Inferior parietal cortex (tissue), 1 donor: ENCODE measurements around the gene RPGRIP1L.
A peak's percentile ranks its signal among the peaks of the same experiment; 100 is the strongest.

ENCODE experiments used
- DNase-seq: peaks from one replicate; pipeline ENCODE4 v3.0.0-alpha.2; 2016; ENCODE audit errors: extremely low spot score

Gene RPGRIP1L

DNA sequence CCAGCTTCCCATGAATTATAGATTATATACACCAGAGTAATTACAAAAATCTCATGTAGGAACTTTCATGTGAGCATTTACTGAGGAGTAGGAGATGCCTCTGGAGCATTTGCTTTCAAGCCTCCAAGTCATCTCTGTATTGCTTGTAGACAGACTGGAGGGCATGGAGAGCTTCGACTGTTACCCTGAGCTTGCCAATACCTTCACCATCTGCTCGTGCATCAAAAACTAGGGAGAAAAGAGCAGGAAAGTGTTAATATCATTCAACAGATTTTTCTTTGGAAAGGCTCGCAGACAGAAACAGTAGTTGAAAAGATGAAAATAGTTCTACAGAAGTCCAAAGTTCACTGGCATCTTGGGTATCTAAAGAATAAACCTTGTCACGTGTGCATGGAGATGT, 101.7 kb downstream of the RPGRIP1L start:
- DNase-seq: no peak

DNA sequence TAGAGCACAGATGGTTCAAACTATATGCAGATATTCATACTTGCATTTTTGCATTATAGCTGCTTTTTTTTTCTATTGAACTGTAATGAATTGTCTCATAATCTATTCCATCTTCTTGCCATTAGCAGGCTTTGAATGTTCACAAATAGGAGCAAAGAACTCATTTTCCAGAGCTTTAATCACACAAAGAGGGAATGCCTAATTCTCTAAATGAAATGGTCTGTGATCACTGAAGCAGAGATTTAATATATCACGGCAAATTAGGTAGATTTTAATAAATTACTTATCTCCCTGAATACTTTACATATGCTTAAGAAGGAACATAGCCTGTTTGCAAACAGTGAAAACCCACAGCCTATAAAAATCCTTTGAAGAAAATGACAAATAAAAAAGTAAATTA, 103.0 kb downstream of the RPGRIP1L start:
- DNase-seq: no peak

DNA sequence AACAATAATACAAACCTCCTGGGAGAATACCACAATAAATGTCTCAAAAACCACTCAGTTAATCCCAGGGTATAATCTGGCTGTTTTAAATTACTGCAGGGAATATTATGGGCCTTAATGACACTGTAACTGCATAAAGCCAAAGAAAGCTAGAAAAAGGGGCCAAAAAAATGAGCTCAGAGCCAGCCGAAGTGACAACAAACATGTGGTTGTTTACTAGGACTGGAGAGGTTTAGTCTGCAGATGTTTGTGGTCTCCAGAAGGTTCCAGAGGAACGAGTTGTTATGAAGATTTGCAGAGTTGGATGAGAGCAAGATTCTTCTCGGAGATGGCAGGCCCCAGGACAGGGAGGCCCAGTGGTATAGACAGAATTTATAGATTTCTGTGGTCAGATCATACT, 103.5 kb downstream of the RPGRIP1L start:
- DNase-seq: no peak

DNA sequence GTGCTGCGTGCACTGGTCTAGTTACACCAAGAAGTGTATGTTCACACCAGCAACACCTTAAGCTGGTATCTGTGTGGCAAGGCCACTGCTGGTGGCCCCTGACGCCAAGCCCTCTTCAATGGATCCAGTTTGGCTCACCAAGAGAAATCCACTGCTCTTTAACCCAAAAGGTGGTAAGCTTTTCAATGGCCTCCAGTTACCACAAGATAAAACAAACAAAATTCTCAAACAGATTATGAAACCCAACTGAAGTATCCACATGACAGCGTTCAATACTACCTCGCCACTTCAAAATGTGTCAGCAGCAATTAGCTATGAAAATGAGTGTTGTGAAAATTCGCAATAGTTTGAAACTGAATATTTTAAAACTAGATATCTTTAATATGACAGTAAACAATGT, 104.1 kb downstream of the RPGRIP1L start:
- no peak for DNase-seq

DNA sequence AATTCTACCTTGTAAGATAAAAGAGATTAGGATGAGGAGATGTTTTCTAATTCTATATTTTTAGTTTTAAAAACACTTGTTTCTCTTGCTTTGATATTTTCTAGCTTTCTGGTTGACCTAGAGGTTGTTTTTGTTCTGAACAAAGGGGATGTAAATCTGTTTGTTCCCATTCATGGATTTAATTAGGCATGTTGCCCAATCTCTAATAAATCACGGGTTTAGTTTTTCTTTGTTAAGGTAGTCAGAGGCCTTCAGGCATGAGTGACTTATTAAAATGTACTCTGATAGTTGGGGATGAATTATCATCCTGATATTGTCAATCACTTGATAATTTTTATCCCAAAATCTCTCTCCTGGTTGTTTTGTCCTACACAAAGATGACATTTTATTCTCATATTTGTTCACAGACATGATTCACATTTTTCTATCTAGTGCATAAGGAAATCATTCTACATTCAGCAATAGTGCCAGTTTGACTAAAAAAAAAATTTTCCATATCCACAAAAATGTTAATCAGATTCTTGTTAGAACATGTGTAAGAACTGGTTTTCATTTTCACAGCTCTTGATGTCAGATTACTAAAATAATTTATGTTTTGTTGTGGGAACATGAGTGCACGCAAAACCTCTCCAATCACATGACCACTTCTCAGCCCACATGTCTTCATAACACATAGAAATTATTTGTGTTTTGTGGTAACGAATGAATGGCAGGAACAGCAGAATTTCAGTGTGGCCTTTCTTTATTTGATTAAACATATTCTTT, 105.0 kb downstream of the RPGRIP1L start:
- no peak for DNase-seq

DNA sequence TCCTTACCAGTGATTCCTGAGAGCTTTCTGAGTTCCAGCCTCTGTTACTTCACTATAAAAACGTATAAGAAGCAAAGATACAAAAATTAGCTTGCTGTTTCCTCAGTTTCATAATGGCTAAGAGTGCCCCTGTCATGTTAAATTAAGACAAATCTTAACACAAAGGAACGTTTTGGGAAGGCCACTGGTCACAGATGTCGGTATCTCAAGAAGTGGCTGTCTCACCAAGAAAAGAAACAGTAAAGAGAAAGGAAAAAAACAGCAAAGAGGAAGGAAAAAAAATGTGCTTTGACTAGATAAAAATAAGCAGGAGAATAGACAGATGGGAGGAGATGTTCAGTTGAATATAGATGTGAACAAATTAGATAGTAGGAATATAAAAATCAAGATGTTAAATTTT, 105.9 kb downstream of the RPGRIP1L start:
- peak; percentile 21 for DNase-seq

DNA sequence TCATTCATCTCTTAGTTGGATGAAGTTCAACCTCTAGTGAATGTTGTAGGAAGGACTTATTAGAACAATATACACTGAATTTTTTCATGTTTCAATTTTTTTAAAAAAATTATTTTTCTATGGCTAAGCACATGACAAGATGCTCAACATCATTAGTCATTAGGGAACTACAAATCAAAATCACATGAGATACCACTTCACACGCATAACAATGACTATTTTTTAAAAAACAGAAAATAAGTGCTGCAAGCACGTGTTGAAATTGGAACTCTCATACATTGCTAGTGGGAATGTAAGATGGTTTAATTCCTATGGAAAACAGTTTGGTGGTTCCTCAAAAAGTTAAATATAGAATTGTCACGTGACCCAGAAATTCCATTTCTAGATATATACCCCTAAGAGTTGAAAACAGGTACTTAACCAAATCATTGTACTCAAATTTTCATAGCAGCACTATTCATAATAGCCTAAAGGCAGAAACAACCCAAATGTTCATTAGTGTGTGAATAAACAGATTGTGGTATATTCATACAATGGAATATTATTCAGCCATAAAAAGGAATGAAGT, 115.5 kb downstream of the RPGRIP1L start:
- no peak for DNase-seq

DNA sequence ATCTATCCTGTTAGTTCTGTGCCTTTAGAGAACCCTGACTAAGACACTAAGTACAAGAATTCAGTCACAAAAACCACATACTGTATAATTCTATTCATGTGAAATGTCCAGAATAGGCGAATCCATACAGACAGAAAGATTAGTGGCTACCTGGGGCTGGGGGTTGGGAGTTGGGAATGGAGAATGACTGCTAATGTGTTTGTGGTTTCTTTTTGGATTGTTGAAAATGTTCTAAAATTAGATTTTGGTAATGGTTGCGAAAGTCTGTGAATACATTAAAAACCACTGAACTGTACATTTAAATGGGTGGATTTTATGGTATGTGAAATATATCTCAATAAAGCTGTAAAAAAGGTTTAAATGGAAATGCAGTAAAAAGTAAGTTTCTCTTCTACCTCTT, 120.3 kb downstream of the RPGRIP1L start:
- DNase-seq: no peak

DNA sequence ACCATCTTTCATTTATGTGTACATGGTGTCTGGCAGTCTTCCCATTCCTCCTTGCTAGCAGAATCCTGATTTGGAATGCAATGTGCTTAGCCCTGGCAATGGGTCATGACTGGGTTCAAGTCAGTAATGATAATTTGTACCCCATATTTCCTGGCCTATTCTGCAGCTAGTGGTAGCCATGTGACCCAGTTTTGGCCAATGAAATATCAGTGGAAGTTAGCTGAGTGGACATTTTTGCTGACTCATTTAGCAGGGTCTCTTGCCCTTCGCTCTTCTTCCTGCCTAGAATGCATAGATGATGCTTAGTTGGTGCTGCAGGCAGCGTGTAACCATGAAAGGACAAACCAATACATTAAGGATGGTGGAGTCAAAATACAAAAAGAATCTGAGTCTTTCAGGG, 121.9 kb downstream of the RPGRIP1L start:
- DNase-seq: no peak

DNA sequence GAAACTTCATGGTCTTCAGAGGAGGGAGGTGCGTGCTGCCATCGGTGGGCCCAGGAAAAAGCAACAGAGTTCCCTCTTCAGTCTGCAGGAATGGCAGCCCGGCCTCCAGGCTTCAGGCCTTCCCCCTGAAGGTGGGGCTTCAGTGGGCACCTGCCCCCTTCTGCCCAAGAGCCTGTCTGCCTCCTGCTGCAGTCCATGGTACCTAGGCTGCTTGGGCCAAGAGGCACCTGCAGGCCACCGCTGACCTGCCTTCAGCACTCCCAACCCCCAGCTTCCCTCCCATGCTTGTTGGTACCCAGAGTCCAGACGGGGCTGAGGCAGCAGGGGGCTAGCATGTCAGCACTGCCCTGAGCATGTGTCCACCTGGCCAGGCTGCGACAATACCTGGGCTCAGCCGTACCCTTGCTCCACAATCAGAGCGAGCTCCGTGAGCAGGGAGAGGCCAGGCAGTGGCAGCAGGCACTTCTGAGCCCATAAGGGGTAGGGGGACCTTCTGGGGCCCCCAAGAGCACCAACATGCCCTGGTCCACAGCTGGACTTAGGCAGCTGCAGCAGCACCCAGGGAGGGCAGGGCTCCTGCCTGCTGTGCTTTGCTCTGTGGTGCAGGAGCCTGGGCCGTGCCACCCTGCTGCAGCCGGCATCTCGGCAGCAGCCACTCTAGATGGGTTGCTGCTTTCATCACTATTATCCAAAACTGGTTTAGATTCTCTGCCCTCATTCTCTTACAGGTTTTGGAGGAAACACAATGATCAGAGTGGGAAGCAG, 123.4 kb downstream of the RPGRIP1L start:
- no peak for DNase-seq

DNA sequence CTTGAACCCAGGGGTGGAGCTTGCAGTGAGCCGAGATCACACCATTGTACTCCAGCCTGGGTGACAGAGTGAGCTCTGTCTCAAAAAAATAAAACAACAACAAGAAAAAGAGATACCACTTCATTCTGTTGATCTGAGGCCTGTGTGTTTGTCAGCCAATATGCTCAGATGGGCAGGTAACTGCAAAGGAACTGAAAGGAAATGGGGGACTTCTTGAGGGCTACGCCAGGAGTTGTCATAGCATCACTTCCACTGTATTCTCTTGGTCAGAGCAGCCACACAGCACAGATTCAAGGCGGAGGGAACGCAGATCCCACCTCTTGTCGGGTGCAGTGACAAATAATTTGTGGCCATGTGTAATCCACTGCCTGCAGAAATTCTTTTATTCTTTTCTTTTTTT, 126.8 kb downstream of the RPGRIP1L start:
- no peak for DNase-seq

DNA sequence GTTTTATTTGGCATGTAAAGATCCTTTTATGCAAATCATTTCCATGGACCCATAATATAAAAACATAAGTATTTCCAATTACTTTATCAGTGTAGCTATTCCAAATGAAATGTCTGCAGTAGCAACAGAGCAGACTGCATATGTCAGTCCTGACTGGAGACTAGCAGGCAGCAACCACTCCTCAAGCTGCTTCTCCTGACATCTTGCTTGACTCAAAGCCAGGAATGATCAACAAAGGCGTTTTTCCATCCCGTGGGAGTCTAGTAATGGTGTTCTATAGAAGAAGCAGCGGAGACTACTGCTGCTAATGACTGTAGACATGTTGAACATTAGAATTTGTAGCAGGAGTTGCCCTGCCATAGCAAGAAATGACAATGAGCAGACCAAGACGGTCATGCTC, 127.4 kb downstream of the RPGRIP1L start:
- DNase-seq: no peak

DNA sequence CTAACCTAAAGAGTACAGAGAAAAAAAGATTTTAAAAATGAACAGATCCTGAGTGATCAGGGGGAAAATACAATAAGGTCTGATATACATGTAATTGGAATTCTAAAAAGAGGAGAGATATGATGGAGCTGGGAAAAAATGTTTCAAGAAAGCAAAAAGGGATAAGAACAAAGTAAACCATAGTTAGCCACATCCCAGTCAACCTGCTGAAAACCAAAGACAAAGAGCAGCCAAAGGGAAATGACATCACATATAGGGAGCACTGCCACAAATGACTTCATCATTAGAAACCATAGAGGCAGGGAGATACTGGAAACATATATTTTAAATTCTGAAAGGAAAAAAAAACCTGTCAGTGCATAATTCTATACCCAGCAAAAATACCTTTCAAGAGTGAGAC, 131.9 kb downstream of the RPGRIP1L start:
- no peak for DNase-seq

DNA sequence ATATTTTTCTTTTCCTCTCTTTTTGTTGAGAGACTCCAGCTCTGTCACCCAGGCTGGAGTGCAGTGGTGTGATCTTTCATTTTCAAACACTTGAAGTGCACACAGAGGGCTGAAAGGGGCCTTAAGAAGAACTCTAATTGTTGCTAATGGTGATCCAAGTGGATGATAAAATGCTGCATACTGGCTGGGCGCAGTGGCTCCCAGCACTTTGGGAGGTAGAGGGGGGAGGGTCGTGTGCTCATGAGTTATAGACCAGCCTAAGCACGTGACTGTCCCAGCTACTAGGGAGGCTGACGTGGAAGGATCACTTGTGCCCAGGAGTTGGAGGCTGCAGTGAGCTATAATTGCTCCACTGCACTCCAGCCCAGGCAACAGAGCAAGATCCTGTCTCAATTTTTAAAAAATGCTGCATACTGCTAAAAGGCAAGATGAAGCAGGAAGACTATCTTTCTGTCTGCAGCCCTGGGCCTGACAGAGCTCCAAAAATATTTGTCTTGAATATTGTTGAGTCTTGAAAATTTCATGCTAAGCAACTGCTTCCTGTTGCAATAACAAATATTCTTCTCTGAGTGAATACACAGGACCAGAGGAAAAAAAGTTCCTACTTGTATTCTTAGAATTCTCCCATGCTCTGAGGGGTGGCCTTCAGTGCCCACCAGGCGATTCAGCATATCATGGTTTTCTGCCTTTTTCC, 137.0 kb downstream of the RPGRIP1L start:
- no peak for DNase-seq

DNA sequence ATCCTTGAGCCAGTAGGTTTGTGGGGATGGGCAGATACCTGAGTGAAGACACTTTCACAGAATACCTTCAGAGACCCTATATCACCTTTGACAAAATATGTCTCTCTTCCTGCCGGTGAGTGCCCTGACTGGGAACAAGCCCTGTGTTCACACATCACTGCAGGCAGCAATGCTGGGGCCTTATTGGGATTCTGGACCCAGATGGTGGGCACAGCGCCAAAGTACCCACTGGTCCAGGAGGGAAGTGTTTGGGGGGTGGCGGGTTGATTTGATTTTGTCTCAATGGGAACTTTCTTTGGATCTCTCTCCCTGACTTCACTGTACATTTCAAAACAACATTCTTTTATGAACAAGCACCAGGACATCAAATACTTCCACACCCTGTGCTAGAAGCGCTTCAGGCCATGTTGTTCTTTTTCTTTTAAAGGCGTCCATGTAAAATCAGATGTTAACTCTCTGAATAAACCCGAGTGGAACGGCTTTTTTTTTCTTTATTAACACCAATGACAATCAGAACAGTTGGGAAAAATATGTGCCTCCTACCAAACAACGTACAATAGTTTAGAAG, 138.3 kb downstream of the RPGRIP1L start:
- no peak for DNase-seq

DNA sequence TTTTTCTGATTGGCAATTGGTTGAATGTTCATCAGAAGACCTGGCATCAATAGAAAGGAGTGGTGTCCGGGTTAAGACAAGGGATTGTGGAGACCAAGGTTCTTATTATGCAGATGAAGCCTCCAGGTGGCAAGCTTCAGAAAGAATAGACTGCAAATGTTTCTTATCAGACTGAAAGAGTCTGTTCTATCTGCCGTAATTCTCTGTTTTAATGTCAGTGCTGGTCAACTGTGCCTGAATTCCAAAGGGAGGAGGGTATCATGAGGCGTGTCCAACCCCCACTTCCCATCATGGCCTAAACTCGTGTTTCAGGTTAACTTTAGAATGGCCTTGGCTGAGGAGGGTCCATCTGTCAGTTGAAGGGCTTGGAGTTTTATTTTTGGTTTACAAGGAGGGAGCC, 140.2 kb downstream of the RPGRIP1L start:
- DNase-seq: no peak

DNA sequence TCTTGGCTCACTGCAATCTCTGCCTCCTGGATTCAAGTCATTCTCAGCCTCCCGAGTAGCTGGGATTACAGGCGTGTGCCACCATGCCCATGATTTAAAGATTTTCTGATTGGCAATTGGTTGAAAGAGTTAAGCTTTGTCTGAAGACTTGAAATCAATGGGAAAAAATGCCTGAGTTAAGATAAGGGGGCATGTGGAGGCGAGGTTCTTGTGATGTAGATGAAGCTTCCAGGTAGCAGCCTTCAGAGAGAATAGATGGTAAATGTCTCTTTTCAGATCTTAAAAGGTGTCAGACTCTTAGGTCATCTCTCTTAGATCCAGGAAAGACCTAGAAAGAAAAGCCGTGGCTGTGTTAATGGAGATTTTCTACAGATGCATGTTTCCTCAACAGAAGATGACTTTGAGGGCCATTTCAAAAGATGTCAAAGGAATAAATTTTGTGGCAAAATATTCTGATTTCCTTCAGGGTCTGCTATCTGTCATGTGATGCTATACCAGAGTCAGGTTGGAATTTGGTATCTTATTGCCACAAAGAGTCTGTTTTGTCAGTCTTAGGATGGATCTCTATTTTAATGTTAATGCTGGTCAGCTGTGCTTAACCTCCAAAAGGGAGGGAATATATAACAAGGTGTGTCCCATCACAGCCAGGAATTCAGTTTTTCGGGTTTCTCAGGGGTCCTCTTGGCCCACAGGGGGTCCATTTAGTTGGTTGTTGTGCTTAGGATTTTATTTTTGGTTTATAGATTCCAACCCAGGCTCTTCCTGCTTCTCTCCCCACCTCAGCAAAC, 142.4 kb downstream of the RPGRIP1L start:
- no peak for DNase-seq

DNA sequence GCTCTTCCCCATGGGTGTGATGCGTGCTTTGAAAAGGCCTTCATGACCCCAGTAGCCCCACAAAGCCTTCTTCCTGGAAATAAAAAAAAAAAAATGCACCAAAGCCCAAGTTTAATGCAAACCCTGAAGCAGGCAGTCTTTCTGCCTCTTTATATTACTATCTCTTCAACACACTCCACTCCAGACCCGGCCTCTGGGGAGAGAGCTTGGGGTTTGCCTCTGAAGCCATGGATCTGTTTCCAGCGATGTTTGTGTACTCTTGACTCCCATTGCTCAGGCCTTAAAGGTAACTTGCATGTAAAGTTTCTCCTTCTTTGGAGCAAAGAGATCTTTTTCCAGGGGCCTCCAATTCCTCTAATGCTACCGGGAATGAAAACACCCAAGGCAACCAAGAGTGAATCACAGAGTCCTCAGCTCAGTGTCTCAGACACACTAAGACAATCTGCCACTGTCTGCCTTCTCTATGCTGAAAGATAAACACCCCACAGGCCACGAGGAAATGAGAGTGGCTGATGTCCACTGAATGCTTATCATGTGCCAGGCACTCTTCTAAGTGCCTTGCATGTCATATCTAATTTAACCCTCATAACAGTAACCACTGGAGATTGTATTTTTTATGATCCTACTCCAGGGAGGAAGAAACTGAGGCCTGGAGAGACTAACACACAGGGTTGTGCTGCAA, 144.2 kb downstream of the RPGRIP1L start:
- DNase-seq: no peak

DNA sequence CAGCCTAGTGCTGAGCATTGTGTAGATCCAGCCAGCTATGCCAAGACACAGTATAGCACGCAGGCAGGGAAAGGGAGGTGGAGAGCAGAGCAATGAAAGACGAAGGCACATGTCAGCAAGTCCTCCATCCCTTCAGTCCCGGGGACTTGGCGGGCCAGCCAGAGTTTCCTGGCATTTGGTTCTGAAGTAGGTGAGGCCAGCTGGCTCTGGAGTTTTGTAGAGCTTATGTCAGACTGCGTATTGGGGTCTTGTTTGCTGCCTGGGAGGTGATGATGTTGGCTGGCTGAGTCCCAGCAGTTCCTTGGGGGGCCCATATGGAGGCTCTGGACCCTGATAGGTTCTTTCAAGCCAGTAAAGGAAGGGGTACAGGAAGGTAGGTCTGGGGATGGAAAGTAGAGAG, 144.9 kb downstream of the RPGRIP1L start:
- no peak for DNase-seq

DNA sequence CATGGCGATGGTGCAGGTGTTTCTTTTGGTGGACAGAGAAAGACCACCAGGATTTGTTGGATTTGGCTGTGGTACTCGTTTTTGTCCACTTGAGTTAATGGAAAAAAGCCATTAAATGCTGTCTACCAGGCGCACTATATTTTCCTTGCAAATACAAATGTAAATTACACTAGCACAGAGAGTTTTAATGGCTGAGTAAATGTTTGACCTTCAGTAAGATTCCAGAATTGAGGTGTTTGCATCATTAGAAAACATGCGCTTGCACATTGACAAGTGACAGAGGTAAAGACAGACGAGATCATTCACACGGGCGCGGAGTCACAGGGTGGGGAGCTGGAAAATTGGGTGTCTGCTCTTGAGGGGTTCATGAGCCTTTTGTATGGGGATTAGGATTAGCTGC, 147.1 kb downstream of the RPGRIP1L start:
- no peak for DNase-seq
